Endodermal cell (in vitro differentiated cells): Measurements from ENCODE around the gene TRMT1. TPM values are rescaled to one million over a fixed set of nuclear protein-coding genes. Genes with fewer than 3 reads are reported as not detected.

Experiments
- DNase-seq: peaks from one replicate; pipeline ENCODE4 v3.0.0-alpha.2; 2017
- H3K27ac ChIP-seq: 2 replicates; pipeline ENCODE4 v1.5.1; 2013; ENCODE audit warnings: mild to moderate bottlenecking, low read depth, low read length, moderate library complexity
- H3K27me3 ChIP-seq: 2 replicates; pipeline ENCODE4 v1.6.1; 2013; ENCODE audit warnings: mild to moderate bottlenecking, low read length, moderate library complexity; ENCODE audit not compliant: insufficient read depth, control insufficient read depth, poor library complexity, severe bottlenecking
- H3K36me3 ChIP-seq: 2 replicates; pipeline ENCODE4 v1.7.0; 2013; ENCODE audit warnings: mild to moderate bottlenecking, low read length, moderate library complexity; ENCODE audit not compliant: control insufficient read depth, insufficient read depth
- H3K4me1 ChIP-seq: one replicate; pipeline ENCODE4 v1.7.0; 2013; ENCODE audit warnings: low read length; ENCODE audit not compliant: control insufficient read depth, insufficient read depth
- H3K4me3 ChIP-seq: 2 replicates; pipeline ENCODE4 v1.5.1; 2013; ENCODE audit warnings: mild to moderate bottlenecking, low read length, moderate library complexity
- H3K9ac ChIP-seq: 2 replicates; pipeline ENCODE4 v1.6.1; 2013; ENCODE audit warnings: mild to moderate bottlenecking, low read length, moderate library complexity; ENCODE audit not compliant: poor library complexity, severe bottlenecking; ENCODE audit errors: extremely low read depth
- H3K9me3 ChIP-seq: 2 replicates; pipeline ENCODE4 v1.6.1; 2013; ENCODE audit warnings: mild to moderate bottlenecking, low read length, moderate library complexity; ENCODE audit not compliant: control insufficient read depth
- H3K27ac Mint-ChIP-seq: 2 replicates; pipeline ENCODE4 v1.8.0; 2020; ENCODE audit warnings: mixed read lengths
- H3K27me3 Mint-ChIP-seq: 2 replicates; pipeline ENCODE4 v1.8.0; 2021; ENCODE audit warnings: mild to moderate bottlenecking, mixed read lengths; ENCODE audit not compliant: insufficient read depth
- H3K36me3 Mint-ChIP-seq: 2 replicates; pipeline ENCODE4 v1.8.0; 2020; ENCODE audit warnings: low read depth, mixed read lengths
- H3K4me1 Mint-ChIP-seq: 2 replicates; pipeline ENCODE4 v1.8.0; 2020; ENCODE audit warnings: mixed read lengths
- H3K4me3 Mint-ChIP-seq: 2 replicates; pipeline ENCODE4 v1.8.0; 2020; ENCODE audit warnings: mild to moderate bottlenecking, moderate library complexity, mixed read lengths
- H3K9me3 Mint-ChIP-seq: 2 replicates; pipeline ENCODE4 v1.8.0; 2020; ENCODE audit warnings: mild to moderate bottlenecking, mixed read lengths
- WGBS, 2 experiments: methylation state at CpG; one replicate each; pipeline versions ENCODE4 v1.1.5 to v1.1.7; 2013; ENCODE audit warnings: missing lambda C conversion rate in 2 of 2, mixed read lengths in 1 of 2; ENCODE audit not compliant: insufficient coverage in 1 of 2, insufficient read length in 1 of 2; 5-methylcytosine and 5-hydroxymethylcytosine counted together
- total RNA-seq, 2 donors: library from RNA; stranded (reverse); fragmentation: NEBNext Ultra II Directional in 1 of 2; extraction: Animal tissue kit (Norgen Biotek cat#: 25700) in 1 of 2; gene quantifications; 2 replicates in 1 of 2; 3 replicates in 1 of 2; pipeline ENCODE4 v1.2.1, GENCODE V29; 2021
- TF ChIP-seq, protein P1 (sequence below): fragments of 200-600 bp; sonication (generic); conservative IDR thresholded peaks from 2 replicates; pipeline ENCODE4 v1.5.0; 2021; ENCODE audit warnings: antibody characterized with exemption, mild to moderate bottlenecking

Gene TRMT1
- total RNA-seq, 2 donors from 2014 or later, result 51.3 to 66.2 TPM

GRCh38 chr19:13130886-13131490, 14.4 kb upstream of the TRMT1 start:
- 94 to 97% methylated on average over 3 of the region's 3 CpGs for WGBS, 2 experiments
- DNase-seq, result no peak
- Mint-ChIP-seq H3K36me3 (peaks cover 37% of the 10 kb centered on the region), H3K27ac (peak overlapping the region; percentile 68), H3K27me3 (no peaks in the 10 kb centered on the region), H3K4me3 (no peak overlapping the region), H3K4me1 (no peaks in the 10 kb centered on the region), H3K9me3 (no peaks in the 10 kb centered on the region)
- H3K9ac ChIP-seq, result no peak overlapping the region
- TF ChIP-seq, protein P1, sequence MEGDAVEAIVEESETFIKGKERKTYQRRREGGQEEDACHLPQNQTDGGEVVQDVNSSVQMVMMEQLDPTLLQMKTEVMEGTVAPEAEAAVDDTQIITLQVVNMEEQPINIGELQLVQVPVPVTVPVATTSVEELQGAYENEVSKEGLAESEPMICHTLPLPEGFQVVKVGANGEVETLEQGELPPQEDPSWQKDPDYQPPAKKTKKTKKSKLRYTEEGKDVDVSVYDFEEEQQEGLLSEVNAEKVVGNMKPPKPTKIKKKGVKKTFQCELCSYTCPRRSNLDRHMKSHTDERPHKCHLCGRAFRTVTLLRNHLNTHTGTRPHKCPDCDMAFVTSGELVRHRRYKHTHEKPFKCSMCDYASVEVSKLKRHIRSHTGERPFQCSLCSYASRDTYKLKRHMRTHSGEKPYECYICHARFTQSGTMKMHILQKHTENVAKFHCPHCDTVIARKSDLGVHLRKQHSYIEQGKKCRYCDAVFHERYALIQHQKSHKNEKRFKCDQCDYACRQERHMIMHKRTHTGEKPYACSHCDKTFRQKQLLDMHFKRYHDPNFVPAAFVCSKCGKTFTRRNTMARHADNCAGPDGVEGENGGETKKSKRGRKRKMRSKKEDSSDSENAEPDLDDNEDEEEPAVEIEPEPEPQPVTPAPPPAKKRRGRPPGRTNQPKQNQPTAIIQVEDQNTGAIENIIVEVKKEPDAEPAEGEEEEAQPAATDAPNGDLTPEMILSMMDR, result no peak
- peaks cover 62% of the 10 kb centered on the region for H3K36me3 ChIP-seq
- no peaks in the 10 kb centered on the region for H3K9me3 ChIP-seq
- H3K4me1 ChIP-seq, result no peaks in the 10 kb centered on the region
- no peaks in the 10 kb centered on the region for H3K27me3 ChIP-seq
- no peak overlapping the region for H3K4me3 ChIP-seq
- H3K27ac ChIP-seq, result no peak overlapping the region

DNA sequence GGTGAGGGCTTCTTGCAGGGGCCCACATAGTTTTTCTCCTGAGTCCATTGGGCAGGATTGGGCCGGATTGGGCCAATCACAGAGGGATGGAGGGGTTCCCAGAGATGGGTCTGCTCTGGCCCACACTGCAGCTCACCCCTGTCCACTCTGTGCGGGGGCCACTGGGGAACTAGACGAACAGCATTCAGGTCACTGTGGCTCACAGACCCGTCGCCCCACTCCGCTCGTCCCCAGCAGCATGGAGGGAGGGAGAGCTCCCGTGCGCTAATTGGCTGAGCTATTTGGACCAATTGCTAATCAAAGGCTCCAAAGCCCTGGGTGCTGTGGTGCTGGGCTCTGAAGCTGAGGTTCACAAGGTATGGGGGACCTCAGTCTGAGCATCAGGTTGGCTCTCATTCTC, 12.8 kb upstream of the TRMT1 start:
- H3K27ac ChIP-seq, result no peak overlapping the region

GRCh38 chr19:13128583-13128982, 12.0 kb upstream of the TRMT1 start:
- Histone ChIP-seq H3K4me1 (peaks cover 2% of the 10 kb centered on the region), H3K9ac (no peak overlapping the region), H3K9me3 (no peaks in the 10 kb centered on the region), H3K27ac (no peak overlapping the region), H3K36me3 (peaks cover 54% of the 10 kb centered on the region), H3K4me3 (no peak overlapping the region), H3K27me3 (no peaks in the 10 kb centered on the region)
- Mint-ChIP-seq H3K4me3 (no peak overlapping the region), H3K27ac (peak overlapping the region; percentile 21), H3K9me3 (no peaks in the 10 kb centered on the region), H3K27me3 (no peaks in the 10 kb centered on the region), H3K4me1 (no peaks in the 10 kb centered on the region), H3K36me3 (peaks cover 42% of the 10 kb centered on the region)
- 93% methylated on average over 1 of the region's 1 CpG; no CpG with 5 or more reads in 1 of the 2 experiments for WGBS, 2 experiments
- TF ChIP-seq, protein P1, result no peak
- no peak for DNase-seq

More for the DNA sequence above, 12.8 kb upstream of the TRMT1 start:
- TF ChIP-seq, protein P1, result no peak
- Mint-ChIP-seq H3K4me3 (no peak overlapping the region), H3K27ac (no peak overlapping the region), H3K36me3 (peaks cover 41% of the 10 kb centered on the region), H3K4me1 (no peaks in the 10 kb centered on the region), H3K27me3 (no peaks in the 10 kb centered on the region), H3K9me3 (no peaks in the 10 kb centered on the region)
- H3K9me3 ChIP-seq, result no peaks in the 10 kb centered on the region
- no peak overlapping the region for H3K9ac ChIP-seq
- no peaks in the 10 kb centered on the region for H3K27me3 ChIP-seq
- peaks cover 59% of the 10 kb centered on the region for H3K36me3 ChIP-seq
- peak; percentile 36 for DNase-seq
- H3K4me3 ChIP-seq, result no peak overlapping the region
- H3K4me1 ChIP-seq, result no peaks in the 10 kb centered on the region
- WGBS, 2 experiments, result 97% methylated on average over 7 to 9 of the region's 9 CpGs
